GM13976 (cell line): ENCODE data around the gene TEN1.

Source experiments
- DNase-seq: peaks from one replicate; pipeline ENCODE4 v3.0.0; 2012; ENCODE audit warnings: low spot score
- in situ Hi-C: fragments of 300-500 bp; cut with MboI; formaldehyde crosslinking; loops from one replicate; pipeline ENCODE4 v1.12.0; 2022; ENCODE audit warnings: low sequenced_read_pairs, mixed read lengths, inconsistent platforms; ENCODE audit not compliant: unreplicated experiment
- TF ChIP-seq, protein P1 (sequence below): IDR thresholded peaks from 2 replicates; pipeline ENCODE4 v1.5.1; 2012; ENCODE audit warnings: borderline replicate concordance, mild to moderate bottlenecking; ENCODE audit not compliant: insufficient read depth; ENCODE audit errors: extremely low read depth, missing control alignments, control extremely low read depth

TEN1 gene

DNA sequence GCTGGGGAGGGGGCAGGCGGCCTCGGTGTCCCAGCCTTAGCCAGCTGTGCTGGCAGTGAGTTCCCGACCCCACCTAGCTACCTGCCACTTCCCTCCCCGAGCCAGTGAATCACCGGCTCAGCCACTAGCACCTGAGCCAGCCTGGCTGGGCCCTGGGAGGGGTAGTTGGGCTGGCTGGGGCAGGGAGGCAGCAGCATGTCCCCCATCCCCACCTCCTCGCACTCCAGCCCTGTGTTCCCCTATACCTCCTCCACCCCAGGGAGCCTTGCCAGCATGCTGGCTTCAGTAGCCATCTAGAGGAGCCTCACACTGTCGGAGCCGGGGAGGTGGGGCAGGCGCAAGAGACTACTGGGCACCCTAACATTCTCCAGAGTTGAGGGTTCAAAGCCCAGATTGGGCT, 45.3 kb downstream of the TEN1 start:
- in situ Hi-C loops = no loop called here
- TF ChIP-seq, protein P1, sequence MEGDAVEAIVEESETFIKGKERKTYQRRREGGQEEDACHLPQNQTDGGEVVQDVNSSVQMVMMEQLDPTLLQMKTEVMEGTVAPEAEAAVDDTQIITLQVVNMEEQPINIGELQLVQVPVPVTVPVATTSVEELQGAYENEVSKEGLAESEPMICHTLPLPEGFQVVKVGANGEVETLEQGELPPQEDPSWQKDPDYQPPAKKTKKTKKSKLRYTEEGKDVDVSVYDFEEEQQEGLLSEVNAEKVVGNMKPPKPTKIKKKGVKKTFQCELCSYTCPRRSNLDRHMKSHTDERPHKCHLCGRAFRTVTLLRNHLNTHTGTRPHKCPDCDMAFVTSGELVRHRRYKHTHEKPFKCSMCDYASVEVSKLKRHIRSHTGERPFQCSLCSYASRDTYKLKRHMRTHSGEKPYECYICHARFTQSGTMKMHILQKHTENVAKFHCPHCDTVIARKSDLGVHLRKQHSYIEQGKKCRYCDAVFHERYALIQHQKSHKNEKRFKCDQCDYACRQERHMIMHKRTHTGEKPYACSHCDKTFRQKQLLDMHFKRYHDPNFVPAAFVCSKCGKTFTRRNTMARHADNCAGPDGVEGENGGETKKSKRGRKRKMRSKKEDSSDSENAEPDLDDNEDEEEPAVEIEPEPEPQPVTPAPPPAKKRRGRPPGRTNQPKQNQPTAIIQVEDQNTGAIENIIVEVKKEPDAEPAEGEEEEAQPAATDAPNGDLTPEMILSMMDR = no peak
- DNase-seq = no peak

DNA sequence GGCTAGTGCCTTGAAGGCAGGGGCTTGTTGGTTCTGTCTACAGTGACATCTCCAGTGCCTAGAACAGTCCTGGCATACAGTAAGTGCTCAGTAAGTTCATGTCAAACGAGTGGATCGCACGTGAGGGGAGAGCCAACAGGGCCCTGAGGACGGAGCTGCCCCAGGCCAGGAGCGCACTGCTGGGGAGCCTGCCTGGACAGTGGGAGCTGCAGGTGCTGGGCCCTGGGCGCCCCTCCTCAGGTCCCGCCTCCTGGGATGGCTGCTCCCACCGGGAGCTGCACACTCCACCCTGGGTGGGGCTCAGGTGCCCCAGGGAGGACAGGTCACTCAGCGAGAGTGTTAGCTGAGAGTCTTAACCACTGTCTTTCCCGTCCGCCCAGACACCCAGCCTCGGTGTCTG, 46.3 kb downstream of the TEN1 start:
- no peak for DNase-seq
- TF ChIP-seq, protein P1 = no peak
- in situ Hi-C loops = no loop called here

DNA sequence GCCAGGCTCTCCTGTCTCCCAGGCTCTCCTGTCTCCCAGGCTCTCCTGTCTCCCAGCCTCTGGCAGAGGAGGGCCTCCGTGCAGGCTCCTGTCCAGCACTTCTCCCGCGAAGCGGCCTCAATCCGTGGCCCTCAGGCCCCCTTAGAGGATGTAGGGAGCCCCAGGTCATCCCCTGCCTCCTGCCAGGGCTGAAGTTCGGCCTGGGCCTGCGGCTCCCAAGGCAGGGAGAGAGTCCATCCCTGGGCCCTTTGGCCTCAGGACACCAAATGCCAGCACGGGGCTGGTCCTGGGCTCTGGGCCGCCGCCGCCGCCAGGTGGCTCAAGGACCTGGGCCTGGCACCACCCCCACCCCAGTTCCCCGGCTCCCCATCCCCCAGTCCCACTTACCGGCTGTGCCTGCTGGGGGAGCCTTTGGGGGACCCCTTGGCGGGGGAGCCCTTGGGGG, 47.7 kb downstream of the TEN1 start:
- no peak for DNase-seq
- TF ChIP-seq, protein P1 = no peak
- in situ Hi-C loops = no loop called here

DNA sequence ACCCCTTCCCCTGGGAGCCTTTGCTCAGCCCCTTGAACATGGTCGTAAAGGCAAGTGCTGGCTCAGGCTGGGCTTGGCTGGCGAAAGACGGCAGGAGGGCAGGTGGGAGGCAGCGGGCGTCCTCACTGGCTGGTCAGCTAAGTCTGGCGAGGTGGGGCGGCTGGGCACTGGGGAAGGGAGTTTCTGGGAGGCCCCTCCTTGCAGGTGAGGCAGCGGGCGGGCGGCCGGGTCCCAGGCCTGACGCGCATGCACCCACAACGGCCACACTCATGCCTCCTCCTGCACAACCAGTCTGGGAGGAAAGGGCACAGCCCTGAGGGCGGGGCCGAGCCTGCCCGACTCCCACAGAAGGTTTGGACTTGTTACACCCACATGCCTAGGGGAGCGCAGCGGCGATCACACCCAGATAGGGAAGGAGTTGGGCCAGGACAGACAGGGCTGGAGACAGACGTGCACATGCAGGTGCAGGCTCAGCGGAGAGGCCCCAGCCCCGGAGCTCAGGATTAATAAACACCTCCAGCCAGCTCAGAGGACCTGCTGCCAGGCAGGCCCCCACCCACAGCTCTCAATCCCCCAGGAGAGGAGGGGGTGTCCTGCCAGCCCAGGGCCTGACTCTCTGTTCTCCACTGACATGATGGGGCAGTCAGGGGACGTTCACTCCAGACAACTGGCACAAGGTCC, 48.3 kb downstream of the TEN1 start, which contains the start of gene EVPL:
Gene EVPL (minus strand): TSS at position 148 of the 681 bp plus-strand sequence. CDS start 108 bp downstream, at position 40.
- in situ Hi-C loops = no loop called here
- DNase-seq = no peak
- TF ChIP-seq, protein P1 = no peak

DNA sequence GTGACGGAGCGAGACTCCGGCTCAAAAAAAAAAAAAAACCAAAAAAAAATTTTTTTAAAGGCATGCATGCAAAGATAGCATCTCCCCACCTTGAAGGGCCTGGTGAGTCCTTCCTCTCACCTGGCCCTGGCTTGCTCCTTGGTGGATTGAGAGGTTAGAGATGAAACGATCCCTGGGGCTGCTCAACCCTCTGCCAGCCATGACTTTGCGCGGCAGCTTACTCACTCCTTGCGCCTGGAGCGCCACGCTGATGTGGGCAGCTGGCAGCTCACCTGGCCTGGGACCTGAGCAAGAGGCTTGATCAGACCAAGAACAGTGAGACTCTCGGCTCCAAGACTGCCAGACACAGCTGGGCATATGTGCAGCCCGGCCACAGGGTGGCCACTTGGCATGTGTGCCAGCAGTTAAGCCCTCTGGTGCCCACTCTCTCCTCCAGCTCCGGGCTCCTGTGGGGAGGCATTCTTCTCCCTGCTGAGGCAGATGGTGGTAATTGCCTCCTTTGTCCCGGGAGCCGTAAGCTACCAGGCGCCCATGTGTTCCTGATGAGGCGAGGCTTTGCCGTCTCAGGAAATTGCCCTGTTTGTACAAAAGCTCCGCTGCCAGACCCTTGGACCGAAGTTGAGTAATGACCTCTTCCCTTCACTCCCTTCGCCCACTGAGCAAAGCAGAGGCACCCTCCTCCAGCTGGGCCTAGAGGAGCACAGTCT, 53.2 kb downstream of the TEN1 start:
- DNase-seq = no peak
- in situ Hi-C loops = no loop called here
- TF ChIP-seq, protein P1 = no peak

DNA sequence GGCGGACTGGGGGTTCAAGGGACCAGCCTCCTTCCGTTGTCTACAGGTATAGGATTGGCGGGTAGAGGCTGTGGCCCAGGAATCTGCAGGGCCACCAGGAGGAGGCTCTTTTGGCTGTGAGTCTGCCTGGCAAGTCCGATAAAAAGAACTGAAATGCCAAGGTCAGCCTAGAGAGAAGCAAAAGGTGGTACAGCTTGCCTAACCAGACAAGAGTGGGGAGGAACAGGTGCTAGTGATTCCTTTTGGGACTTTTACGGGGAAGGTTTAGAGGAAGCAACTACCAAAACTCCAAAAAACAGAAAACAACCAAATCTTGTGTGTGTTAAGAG, 53.7 kb downstream of the TEN1 start:
- in situ Hi-C loops = no loop called here
- no peak for DNase-seq
- TF ChIP-seq, protein P1 = no peak
